WTC11 (cell line): Measurements from ENCODE around the gene QSOX2. TPM values are rescaled to one million over a fixed set of nuclear protein-coding genes. Genes with fewer than 3 reads are reported as not detected.

ENCODE experiments used
- ATAC-seq: fragments of 200-7000 bp; cut with Tn5 transposase; 2 replicates; pipeline ENCODE4 v1.10.0; 2021; ENCODE audit warnings: mild to moderate bottlenecking, moderate library complexity
- CTCF ChIA-PET: fragments of 300-600 bp; sonication (Branson Sonifier 250); formaldehyde crosslinking; loops from one replicate; lab custom pipeline; 2021; ENCODE audit warnings: antibody characterized with exemption; lab: Charles Lee
- POLR2A ChIA-PET: fragments of 350-600 bp; sonication (Branson Sonifier 250); formaldehyde crosslinking; loops from one replicate; lab custom pipeline; 2021; ENCODE audit warnings: antibody characterized with exemption; lab: Charles Lee
- DNase-seq: peaks from one replicate; pipeline ENCODE4 v3.0.0; 2021; ENCODE audit warnings: low spot score
- H3K27ac Mint-ChIP-seq: 2 replicates; pipeline ENCODE4 v1.8.0; 2021; ENCODE audit warnings: mixed read lengths
- H3K27me3 Mint-ChIP-seq: 2 replicates; pipeline ENCODE4 v1.8.0; 2021; ENCODE audit warnings: low read depth, mild to moderate bottlenecking, moderate library complexity, mixed read lengths
- H3K36me3 Mint-ChIP-seq: 2 replicates; pipeline ENCODE4 v1.8.0; 2021; ENCODE audit warnings: mixed read lengths
- H3K4me1 Mint-ChIP-seq: 2 replicates; pipeline ENCODE4 v1.8.0; 2022; ENCODE audit warnings: mixed read lengths
- H3K4me3 Mint-ChIP-seq: 2 replicates; pipeline ENCODE4 v1.8.0; 2021; ENCODE audit warnings: mild to moderate bottlenecking, moderate library complexity, mixed read lengths
- H3K9me3 Mint-ChIP-seq: 2 replicates; pipeline ENCODE4 v1.8.0; 2021; ENCODE audit warnings: mixed read lengths
- ATF6 ChIP-seq: sonication (generic); formaldehyde crosslinking; IDR thresholded peaks from 2 replicates; pipeline ENCODE4 v1.8.1; 2023; ENCODE audit warnings: mild to moderate bottlenecking, missing genetic modification reagents
- CREB1 ChIP-seq: sonication (generic); formaldehyde crosslinking; IDR thresholded peaks from 2 replicates; pipeline ENCODE4 v1.8.0; 2023; ENCODE audit warnings: mild to moderate bottlenecking, missing genetic modification reagents
- IRF2 ChIP-seq: sonication (generic); formaldehyde crosslinking; IDR thresholded peaks from 2 replicates; pipeline ENCODE4 v1.8.0; 2022; ENCODE audit warnings: low read depth, missing genetic modification reagents, borderline replicate concordance
- MAX ChIP-seq: sonication (generic); formaldehyde crosslinking; IDR thresholded peaks from 2 replicates; pipeline ENCODE4 v1.8.0; 2022; ENCODE audit warnings: mild to moderate bottlenecking, missing genetic modification reagents
- MXD4 ChIP-seq: fragments of 250-450 bp; sonication (Bioruptor Pico); IDR thresholded peaks from 2 replicates; pipeline ENCODE4 v1.8.0; 2021; ENCODE audit warnings: mild to moderate bottlenecking, moderate library complexity, borderline replicate concordance
- OVOL2 ChIP-seq: fragments of 250-450 bp; sonication (Bioruptor Pico); IDR thresholded peaks from 2 replicates; pipeline ENCODE4 v1.9.0; 2021; ENCODE audit warnings: mild to moderate bottlenecking, borderline replicate concordance
- PRRX2 ChIP-seq: fragments of 250-450 bp; sonication (Bioruptor Pico); IDR thresholded peaks from 2 replicates; pipeline ENCODE4 v1.8.0; 2021; ENCODE audit warnings: mild to moderate bottlenecking
- SOX15 ChIP-seq: fragments of 250-450 bp; sonication (Bioruptor Pico); IDR thresholded peaks from 2 replicates; pipeline ENCODE4 v1.9.0; 2021; ENCODE audit warnings: mild to moderate bottlenecking
- ZBTB21 ChIP-seq: sonication (generic); formaldehyde crosslinking; IDR thresholded peaks from 2 replicates; pipeline ENCODE4 v1.8.1; 2023; ENCODE audit warnings: mild to moderate bottlenecking, missing genetic modification reagents, borderline replicate concordance
- ZNF219 ChIP-seq: sonication (generic); formaldehyde crosslinking; IDR thresholded peaks from 2 replicates; pipeline ENCODE4 v1.8.0; 2023; ENCODE audit warnings: missing genetic modification reagents, mild to moderate bottlenecking, borderline replicate concordance
- ZNF232 ChIP-seq: sonication (generic); formaldehyde crosslinking; IDR thresholded peaks from 2 replicates; pipeline ENCODE4 v1.8.0; 2022; ENCODE audit warnings: mild to moderate bottlenecking, missing genetic modification reagents
- ZNF396 ChIP-seq: fragments of 250-450 bp; sonication (Bioruptor Pico); IDR thresholded peaks from 2 replicates; pipeline ENCODE4 v1.8.0; 2021; ENCODE audit warnings: mild to moderate bottlenecking, moderate library complexity, borderline replicate concordance
- total RNA-seq: library from RNA; stranded (reverse); gene quantifications from 3 replicates; pipeline ENCODE4 v1.2.3, GENCODE V29; 2021
- TF ChIP-seq, protein P1 (sequence below): fragments of 200-600 bp; IDR thresholded peaks from 2 replicates; pipeline ENCODE4 v1.8.0; 2022; ENCODE audit warnings: antibody characterized with exemption
- TF ChIP-seq, protein P2 (sequence below): sonication (generic); formaldehyde crosslinking; IDR thresholded peaks from 2 replicates; pipeline ENCODE4 v1.8.0; 2022; ENCODE audit warnings: mild to moderate bottlenecking, missing genetic modification reagents
- TF ChIP-seq, protein P3 (sequence below): sonication (generic); formaldehyde crosslinking; IDR thresholded peaks from 2 replicates; pipeline ENCODE4 v1.8.0; 2022; ENCODE audit warnings: missing genetic modification reagents
- TF ChIP-seq, protein P4 (sequence below): fragments of 250-450 bp; sonication (Bioruptor Pico); IDR thresholded peaks from 2 replicates; pipeline ENCODE4 v2.1.2; 2022; ENCODE audit warnings: mild to moderate bottlenecking, moderate library complexity
- TF ChIP-seq, protein P5 (sequence below): sonication (generic); formaldehyde crosslinking; IDR thresholded peaks from 2 replicates; pipeline ENCODE4 v1.8.1; 2023; ENCODE audit warnings: mild to moderate bottlenecking, moderate library complexity, missing genetic modification reagents
- TF ChIP-seq, protein P6 (sequence below): sonication (generic); formaldehyde crosslinking; IDR thresholded peaks from 2 replicates; pipeline ENCODE4 v1.8.1; 2023; ENCODE audit warnings: mild to moderate bottlenecking, missing genetic modification reagents, borderline replicate concordance

Gene QSOX2
- total RNA-seq, 1 experiment from 2014 or later: 33.2 TPM

- TF ChIP-seq, protein P1, sequence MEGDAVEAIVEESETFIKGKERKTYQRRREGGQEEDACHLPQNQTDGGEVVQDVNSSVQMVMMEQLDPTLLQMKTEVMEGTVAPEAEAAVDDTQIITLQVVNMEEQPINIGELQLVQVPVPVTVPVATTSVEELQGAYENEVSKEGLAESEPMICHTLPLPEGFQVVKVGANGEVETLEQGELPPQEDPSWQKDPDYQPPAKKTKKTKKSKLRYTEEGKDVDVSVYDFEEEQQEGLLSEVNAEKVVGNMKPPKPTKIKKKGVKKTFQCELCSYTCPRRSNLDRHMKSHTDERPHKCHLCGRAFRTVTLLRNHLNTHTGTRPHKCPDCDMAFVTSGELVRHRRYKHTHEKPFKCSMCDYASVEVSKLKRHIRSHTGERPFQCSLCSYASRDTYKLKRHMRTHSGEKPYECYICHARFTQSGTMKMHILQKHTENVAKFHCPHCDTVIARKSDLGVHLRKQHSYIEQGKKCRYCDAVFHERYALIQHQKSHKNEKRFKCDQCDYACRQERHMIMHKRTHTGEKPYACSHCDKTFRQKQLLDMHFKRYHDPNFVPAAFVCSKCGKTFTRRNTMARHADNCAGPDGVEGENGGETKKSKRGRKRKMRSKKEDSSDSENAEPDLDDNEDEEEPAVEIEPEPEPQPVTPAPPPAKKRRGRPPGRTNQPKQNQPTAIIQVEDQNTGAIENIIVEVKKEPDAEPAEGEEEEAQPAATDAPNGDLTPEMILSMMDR: no peak
- no peak for TF ChIP-seq ATF6
- TF ChIP-seq, protein P2, sequence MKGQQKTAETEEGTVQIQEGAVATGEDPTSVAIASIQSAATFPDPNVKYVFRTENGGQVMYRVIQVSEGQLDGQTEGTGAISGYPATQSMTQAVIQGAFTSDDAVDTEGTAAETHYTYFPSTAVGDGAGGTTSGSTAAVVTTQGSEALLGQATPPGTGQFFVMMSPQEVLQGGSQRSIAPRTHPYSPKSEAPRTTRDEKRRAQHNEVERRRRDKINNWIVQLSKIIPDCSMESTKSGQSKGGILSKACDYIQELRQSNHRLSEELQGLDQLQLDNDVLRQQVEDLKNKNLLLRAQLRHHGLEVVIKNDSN (CRISPR knock-in tag): no peak
- TF ChIP-seq, protein P3, sequence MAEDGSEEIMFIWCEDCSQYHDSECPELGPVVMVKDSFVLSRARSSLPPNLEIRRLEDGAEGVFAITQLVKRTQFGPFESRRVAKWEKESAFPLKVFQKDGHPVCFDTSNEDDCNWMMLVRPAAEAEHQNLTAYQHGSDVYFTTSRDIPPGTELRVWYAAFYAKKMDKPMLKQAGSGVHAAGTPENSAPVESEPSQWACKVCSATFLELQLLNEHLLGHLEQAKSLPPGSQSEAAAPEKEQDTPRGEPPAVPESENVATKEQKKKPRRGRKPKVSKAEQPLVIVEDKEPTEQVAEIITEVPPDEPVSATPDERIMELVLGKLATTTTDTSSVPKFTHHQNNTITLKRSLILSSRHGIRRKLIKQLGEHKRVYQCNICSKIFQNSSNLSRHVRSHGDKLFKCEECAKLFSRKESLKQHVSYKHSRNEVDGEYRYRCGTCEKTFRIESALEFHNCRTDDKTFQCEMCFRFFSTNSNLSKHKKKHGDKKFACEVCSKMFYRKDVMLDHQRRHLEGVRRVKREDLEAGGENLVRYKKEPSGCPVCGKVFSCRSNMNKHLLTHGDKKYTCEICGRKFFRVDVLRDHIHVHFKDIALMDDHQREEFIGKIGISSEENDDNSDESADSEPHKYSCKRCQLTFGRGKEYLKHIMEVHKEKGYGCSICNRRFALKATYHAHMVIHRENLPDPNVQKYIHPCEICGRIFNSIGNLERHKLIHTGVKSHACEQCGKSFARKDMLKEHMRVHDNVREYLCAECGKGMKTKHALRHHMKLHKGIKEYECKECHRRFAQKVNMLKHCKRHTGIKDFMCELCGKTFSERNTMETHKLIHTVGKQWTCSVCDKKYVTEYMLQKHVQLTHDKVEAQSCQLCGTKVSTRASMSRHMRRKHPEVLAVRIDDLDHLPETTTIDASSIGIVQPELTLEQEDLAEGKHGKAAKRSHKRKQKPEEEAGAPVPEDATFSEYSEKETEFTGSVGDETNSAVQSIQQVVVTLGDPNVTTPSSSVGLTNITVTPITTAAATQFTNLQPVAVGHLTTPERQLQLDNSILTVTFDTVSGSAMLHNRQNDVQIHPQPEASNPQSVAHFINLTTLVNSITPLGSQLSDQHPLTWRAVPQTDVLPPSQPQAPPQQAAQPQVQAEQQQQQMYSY (CRISPR knock-in tag): no peak
- TF ChIP-seq SOX15 (CRISPR knock-in tag): no peak
- TF ChIP-seq, protein P4, sequence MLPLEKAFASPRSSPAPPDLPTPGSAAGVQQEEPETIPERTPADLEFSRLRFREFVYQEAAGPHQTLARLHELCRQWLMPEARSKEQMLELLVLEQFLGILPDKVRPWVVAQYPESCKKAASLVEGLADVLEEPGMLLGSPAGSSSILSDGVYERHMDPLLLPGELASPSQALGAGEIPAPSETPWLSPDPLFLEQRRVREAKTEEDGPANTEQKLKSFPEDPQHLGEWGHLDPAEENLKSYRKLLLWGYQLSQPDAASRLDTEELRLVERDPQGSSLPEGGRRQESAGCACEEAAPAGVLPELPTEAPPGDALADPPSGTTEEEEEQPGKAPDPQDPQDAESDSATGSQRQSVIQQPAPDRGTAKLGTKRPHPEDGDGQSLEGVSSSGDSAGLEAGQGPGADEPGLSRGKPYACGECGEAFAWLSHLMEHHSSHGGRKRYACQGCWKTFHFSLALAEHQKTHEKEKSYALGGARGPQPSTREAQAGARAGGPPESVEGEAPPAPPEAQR (CRISPR knock-in tag): no peak
- no peak for TF ChIP-seq MAX (CRISPR knock-in tag)
These were observed 68.4 kb downstream of the QSOX2 start (continued) for GRCh38 chr9:136177224-136177623.

- peak; percentile 10 for DNase-seq
- no peak overlapping the region for H3K27ac Mint-ChIP-seq
- H3K4me3 Mint-ChIP-seq: no peak overlapping the region
- H3K36me3 Mint-ChIP-seq: no peaks in the 10 kb centered on the region
- ATAC-seq: no peak
- H3K9me3 Mint-ChIP-seq: no peaks in the 10 kb centered on the region
- POLR2A ChIA-PET: no interaction called here
- CTCF ChIA-PET: interaction anchor here (0.6 to 1.7 kb wide), 8 partner anchors 21 to 164 kb away, joined by 3 to 5 read pairs (median 4); no protein-coding TSS in a partner anchor
- no peaks in the 10 kb centered on the region for H3K27me3 Mint-ChIP-seq
- H3K4me1 Mint-ChIP-seq: peaks cover 27% of the 10 kb centered on the region
- TF ChIP-seq ZNF396 (CRISPR knock-in tag): no peak
- TF ChIP-seq, protein P5, sequence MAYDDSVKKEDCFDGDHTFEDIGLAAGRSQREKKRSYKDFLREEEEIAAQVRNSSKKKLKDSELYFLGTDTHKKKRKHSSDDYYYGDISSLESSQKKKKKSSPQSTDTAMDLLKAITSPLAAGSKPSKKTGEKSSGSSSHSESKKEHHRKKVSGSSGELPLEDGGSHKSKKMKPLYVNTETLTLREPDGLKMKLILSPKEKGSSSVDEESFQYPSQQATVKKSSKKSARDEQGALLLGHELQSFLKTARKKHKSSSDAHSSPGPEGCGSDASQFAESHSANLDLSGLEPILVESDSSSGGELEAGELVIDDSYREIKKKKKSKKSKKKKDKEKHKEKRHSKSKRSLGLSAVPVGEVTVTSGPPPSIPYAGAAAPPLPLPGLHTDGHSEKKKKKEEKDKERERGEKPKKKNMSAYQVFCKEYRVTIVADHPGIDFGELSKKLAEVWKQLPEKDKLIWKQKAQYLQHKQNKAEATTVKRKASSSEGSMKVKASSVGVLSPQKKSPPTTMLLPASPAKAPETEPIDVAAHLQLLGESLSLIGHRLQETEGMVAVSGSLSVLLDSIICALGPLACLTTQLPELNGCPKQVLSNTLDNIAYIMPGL: no peak
- no peak for TF ChIP-seq ZNF219 (CRISPR knock-in tag)
- no peak for TF ChIP-seq ZNF232 (CRISPR knock-in tag)
- TF ChIP-seq IRF2: no peak
- no peak for TF ChIP-seq MAX (CRISPR knock-in tag)
- TF ChIP-seq, protein P6, sequence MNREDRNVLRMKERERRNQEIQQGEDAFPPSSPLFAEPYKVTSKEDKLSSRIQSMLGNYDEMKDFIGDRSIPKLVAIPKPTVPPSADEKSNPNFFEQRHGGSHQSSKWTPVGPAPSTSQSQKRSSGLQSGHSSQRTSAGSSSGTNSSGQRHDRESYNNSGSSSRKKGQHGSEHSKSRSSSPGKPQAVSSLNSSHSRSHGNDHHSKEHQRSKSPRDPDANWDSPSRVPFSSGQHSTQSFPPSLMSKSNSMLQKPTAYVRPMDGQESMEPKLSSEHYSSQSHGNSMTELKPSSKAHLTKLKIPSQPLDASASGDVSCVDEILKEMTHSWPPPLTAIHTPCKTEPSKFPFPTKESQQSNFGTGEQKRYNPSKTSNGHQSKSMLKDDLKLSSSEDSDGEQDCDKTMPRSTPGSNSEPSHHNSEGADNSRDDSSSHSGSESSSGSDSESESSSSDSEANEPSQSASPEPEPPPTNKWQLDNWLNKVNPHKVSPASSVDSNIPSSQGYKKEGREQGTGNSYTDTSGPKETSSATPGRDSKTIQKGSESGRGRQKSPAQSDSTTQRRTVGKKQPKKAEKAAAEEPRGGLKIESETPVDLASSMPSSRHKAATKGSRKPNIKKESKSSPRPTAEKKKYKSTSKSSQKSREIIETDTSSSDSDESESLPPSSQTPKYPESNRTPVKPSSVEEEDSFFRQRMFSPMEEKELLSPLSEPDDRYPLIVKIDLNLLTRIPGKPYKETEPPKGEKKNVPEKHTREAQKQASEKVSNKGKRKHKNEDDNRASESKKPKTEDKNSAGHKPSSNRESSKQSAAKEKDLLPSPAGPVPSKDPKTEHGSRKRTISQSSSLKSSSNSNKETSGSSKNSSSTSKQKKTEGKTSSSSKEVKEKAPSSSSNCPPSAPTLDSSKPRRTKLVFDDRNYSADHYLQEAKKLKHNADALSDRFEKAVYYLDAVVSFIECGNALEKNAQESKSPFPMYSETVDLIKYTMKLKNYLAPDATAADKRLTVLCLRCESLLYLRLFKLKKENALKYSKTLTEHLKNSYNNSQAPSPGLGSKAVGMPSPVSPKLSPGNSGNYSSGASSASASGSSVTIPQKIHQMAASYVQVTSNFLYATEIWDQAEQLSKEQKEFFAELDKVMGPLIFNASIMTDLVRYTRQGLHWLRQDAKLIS: no peak
- TF ChIP-seq PRRX2 (CRISPR knock-in tag): no peak
- TF ChIP-seq CREB1: no peak
- no peak for TF ChIP-seq MXD4
- no peak for TF ChIP-seq OVOL2 (CRISPR knock-in tag)
- no peak for TF ChIP-seq ZBTB21 (CRISPR knock-in tag)
These were observed 69.9 kb downstream of the QSOX2 start for GRCh38 chr9:136175616-136176197.
